Measurements from ENCODE around the gene ZNF17.

The ZNF17 gene

GRCh38 chr19:57443121-57443696 is 32.2 kb downstream of the ZNF17 start:
- H3K4me3 ChIP-seq (ENCODE audit: low read length): no peak overlapping the region
- no peak for DNase-seq (ENCODE audit: low read depth)
- no peak for TF ChIP-seq CTCF (conservative IDR thresholded peaks at IDR 0.05; ENCODE audit: low read depth, low read length)

- TF ChIP-seq CTCF (conservative IDR thresholded peaks at IDR 0.05; ENCODE audit: low read depth, low read length): no peak
- H3K4me3 ChIP-seq (ENCODE audit: low read length): no peak overlapping the region
- no peak for DNase-seq (ENCODE audit: low read depth)
These were observed 41.3 kb downstream of the ZNF17 start for GRCh38 chr19:57452307-57452706.

- no peak for DNase-seq (ENCODE audit: low read depth)
- no peak overlapping the region for H3K4me3 ChIP-seq (ENCODE audit: low read length)
- peak; percentile 19 for TF ChIP-seq CTCF (conservative IDR thresholded peaks at IDR 0.05; ENCODE audit: low read depth, low read length)
These were observed 54.9 kb downstream of the ZNF17 start for GRCh38 chr19:57465680-57466381.

DNA sequence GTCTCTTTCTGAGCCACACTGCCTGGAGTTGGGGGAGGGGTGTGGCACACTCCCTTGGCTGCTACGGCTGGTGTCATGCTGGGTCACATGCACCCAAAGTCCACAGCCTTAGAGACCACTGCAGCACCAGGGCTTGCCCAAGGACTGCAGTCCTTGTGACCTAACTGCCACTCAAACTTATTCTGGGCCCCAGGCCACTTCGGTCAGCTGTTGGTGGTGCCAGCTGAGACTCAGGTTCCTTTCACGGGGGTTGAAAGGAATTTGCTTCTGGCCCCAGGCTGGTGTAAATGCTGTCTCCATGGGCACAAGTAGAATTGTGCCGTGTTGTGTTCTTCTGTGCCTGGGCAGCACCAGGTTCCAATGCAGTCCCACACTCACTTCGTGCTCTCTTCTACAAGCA is 55.5 kb downstream of the ZNF17 start:
- no peak for TF ChIP-seq CTCF (conservative IDR thresholded peaks at IDR 0.05; ENCODE audit: low read depth, low read length)
- no peak for DNase-seq (ENCODE audit: low read depth)
- H3K4me3 ChIP-seq (ENCODE audit: low read length): no peak overlapping the region

All from retinal pigment epithelial cell (primary cell).